ENCODE measurements around the gene RBM28. TPM values are rescaled to one million over a fixed set of nuclear protein-coding genes. Genes with fewer than 3 reads are reported as not detected.

Gene RBM28
- total RNA-seq, 1 experiment from 2014 or later: 28.8 TPM

GRCh38 chr7:128271942-128272481 lies 71.7 kb downstream of the RBM28 start:
- H4K20me1 ChIP-seq (ENCODE audit: insufficient read depth, low read depth, low read length): no peaks in the 10 kb centered on the region; the same call in 1 of the 2 replicates
- H3K9ac ChIP-seq (ENCODE audit: low read length): no peak overlapping the region
- no peaks in the 10 kb centered on the region for H3K9me2 ChIP-seq (replicated peaks; ENCODE audit: insufficient read depth, low read length)
- no peaks in the 10 kb centered on the region for H3K79me2 ChIP-seq (ENCODE audit: low read length)
- DNase-seq: no peak
- no peaks in the 10 kb centered on the region for H3K36me3 ChIP-seq (ENCODE audit: insufficient read depth, low read length)
- no peak overlapping the region for H3K4me2 ChIP-seq (ENCODE audit: low read depth, low read length, poor library complexity, severe bottlenecking)
- no peak overlapping the region for H3K27ac ChIP-seq (ENCODE audit: low read length)
- no peaks in the 10 kb centered on the region for H3K9me3 ChIP-seq (ENCODE audit: low read length)
- H3K4me3 ChIP-seq (ENCODE audit: low read length): no peak overlapping the region
- no peak overlapping the region for H2AFZ ChIP-seq (ENCODE audit: low read length)
- H3K4me1 ChIP-seq (ENCODE audit: low read length): no peaks in the 10 kb centered on the region
- no peaks in the 10 kb centered on the region for H3K27me3 ChIP-seq (ENCODE audit: low read length)

- no peak for DNase-seq
- Histone ChIP-seq H3K4me2 (ENCODE audit: low read depth, low read length, poor library complexity, severe bottlenecking) (no peak overlapping the region), H3K4me1 (ENCODE audit: low read length) (no peaks in the 10 kb centered on the region), H3K27ac (ENCODE audit: low read length) (no peak overlapping the region), H3K36me3 (ENCODE audit: insufficient read depth, low read length) (no peaks in the 10 kb centered on the region), H2AFZ (ENCODE audit: low read length) (no peak overlapping the region), H3K9ac (ENCODE audit: low read length) (no peak overlapping the region), H3K27me3 (ENCODE audit: low read length) (no peaks in the 10 kb centered on the region), H3K79me2 (ENCODE audit: low read length) (no peaks in the 10 kb centered on the region), H4K20me1 (ENCODE audit: insufficient read depth, low read depth, low read length) (no peaks in the 10 kb centered on the region; the same call in 1 of the 2 replicates), H3K9me3 (ENCODE audit: low read length) (no peaks in the 10 kb centered on the region), H3K4me3 (ENCODE audit: low read length) (no peak overlapping the region), H3K9me2 (replicated peaks; ENCODE audit: insufficient read depth, low read length) (no peaks in the 10 kb centered on the region)
Measured at GRCh38 chr7:128271471-128271941, 72.2 kb downstream of the RBM28 start.

DNA sequence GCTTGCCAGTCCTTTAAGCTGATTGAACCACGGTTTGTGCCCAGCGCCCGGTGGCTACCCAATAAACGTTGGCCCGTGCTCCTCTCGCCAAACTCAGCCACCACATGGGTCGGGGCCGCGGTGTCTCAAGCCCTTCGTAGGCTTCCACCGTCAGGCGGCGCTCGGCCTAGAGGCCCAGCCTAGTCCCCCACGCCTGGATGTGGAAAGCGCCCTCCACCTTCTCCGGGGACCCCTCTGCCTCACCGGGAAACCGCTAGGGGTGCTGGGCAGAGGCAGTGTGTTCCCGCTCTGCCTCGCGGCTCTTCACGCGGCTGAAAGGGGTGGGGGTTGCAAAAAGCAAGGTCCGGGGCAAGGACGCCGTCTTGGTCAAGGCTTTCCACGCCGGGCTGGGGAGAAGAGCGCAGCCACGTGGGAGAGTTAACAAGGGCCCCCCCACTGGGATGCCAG lies 72.9 kb downstream of the RBM28 start:
- Histone ChIP-seq H3K36me3 (ENCODE audit: insufficient read depth, low read length) (no peaks in the 10 kb centered on the region), H3K9me2 (replicated peaks; ENCODE audit: insufficient read depth, low read length) (no peaks in the 10 kb centered on the region), H3K79me2 (ENCODE audit: low read length) (no peaks in the 10 kb centered on the region), H3K4me3 (ENCODE audit: low read length) (no peak overlapping the region), H3K27ac (ENCODE audit: low read length) (no peak overlapping the region), H3K4me2 (ENCODE audit: low read depth, low read length, poor library complexity, severe bottlenecking) (no peak overlapping the region), H3K4me1 (ENCODE audit: low read length) (no peaks in the 10 kb centered on the region), H3K9ac (ENCODE audit: low read length) (no peak overlapping the region), H3K27me3 (ENCODE audit: low read length) (no peaks in the 10 kb centered on the region), H3K9me3 (ENCODE audit: low read length) (no peaks in the 10 kb centered on the region), H4K20me1 (ENCODE audit: insufficient read depth, low read depth, low read length) (no peaks in the 10 kb centered on the region; the same call in 1 of the 2 replicates), H2AFZ (ENCODE audit: low read length) (no peak overlapping the region)
- DNase-seq: no peak

GRCh38 chr7:128268233-128268632 lies 75.5 kb downstream of the RBM28 start:
- Histone ChIP-seq H3K9me3 (ENCODE audit: low read length) (no peaks in the 10 kb centered on the region), H3K36me3 (ENCODE audit: insufficient read depth, low read length) (no peaks in the 10 kb centered on the region), H3K4me2 (ENCODE audit: low read depth, low read length, poor library complexity, severe bottlenecking) (no peak overlapping the region), H3K27me3 (ENCODE audit: low read length) (no peaks in the 10 kb centered on the region), H3K27ac (ENCODE audit: low read length) (no peak overlapping the region), H4K20me1 (ENCODE audit: insufficient read depth, low read depth, low read length) (no peaks in the 10 kb centered on the region; the same call in 1 of the 2 replicates), H3K9ac (ENCODE audit: low read length) (no peak overlapping the region), H3K4me3 (ENCODE audit: low read length) (no peak overlapping the region), H3K9me2 (replicated peaks; ENCODE audit: insufficient read depth, low read length) (no peaks in the 10 kb centered on the region), H3K4me1 (ENCODE audit: low read length) (no peaks in the 10 kb centered on the region), H2AFZ (ENCODE audit: low read length) (no peak overlapping the region), H3K79me2 (ENCODE audit: low read length) (no peaks in the 10 kb centered on the region)
- DNase-seq: no peak

GRCh38 chr7:128267595-128267924 lies 76.1 kb downstream of the RBM28 start:
- no peaks in the 10 kb centered on the region; the same call in 1 of the 2 replicates for H4K20me1 ChIP-seq (ENCODE audit: insufficient read depth, low read depth, low read length)
- H3K9me2 ChIP-seq (replicated peaks; ENCODE audit: insufficient read depth, low read length): no peaks in the 10 kb centered on the region
- no peak overlapping the region for H3K27ac ChIP-seq (ENCODE audit: low read length)
- H3K9ac ChIP-seq (ENCODE audit: low read length): no peak overlapping the region
- no peak for DNase-seq
- no peaks in the 10 kb centered on the region for H3K36me3 ChIP-seq (ENCODE audit: insufficient read depth, low read length)
- H3K4me3 ChIP-seq (ENCODE audit: low read length): no peak overlapping the region
- no peaks in the 10 kb centered on the region for H3K27me3 ChIP-seq (ENCODE audit: low read length)
- H3K4me1 ChIP-seq (ENCODE audit: low read length): no peaks in the 10 kb centered on the region
- H2AFZ ChIP-seq (ENCODE audit: low read length): no peak overlapping the region
- H3K9me3 ChIP-seq (ENCODE audit: low read length): no peaks in the 10 kb centered on the region
- H3K4me2 ChIP-seq (ENCODE audit: low read depth, low read length, poor library complexity, severe bottlenecking): no peak overlapping the region
- H3K79me2 ChIP-seq (ENCODE audit: low read length): no peaks in the 10 kb centered on the region

DNA sequence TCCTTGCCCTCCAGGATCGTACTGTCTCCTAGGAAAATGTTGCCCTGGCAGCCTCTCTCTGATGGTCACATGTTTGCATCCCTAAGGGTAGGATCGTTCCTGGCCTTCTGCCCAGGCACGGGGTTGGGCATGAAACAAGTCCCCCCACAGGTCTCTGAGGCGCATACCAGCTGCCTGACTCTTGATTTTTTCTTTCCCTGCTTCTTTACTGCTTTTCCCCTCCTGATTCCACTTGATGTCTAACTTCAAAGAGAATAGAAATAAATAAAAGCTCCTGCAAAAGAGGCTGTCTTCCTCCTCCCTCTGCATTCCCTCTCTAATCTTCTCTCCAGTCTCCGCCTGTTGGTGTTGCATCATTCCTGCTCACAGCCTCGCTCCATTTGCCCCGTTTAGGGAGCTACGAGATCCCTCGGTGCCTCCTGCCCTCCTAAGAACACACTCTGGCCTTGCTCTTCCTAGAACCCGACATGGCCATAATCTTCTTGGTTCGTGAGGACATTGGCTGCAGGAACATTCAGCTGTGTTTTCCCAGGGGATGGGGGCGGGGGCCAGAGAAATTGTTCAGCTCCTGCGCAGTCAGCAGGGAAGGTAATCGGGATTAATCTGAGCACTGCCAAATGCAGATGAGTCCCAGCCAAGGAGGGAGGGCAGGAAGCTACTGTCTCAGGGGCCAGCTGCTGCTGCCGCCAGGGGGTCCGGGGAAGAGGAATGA lies 76.7 kb downstream of the RBM28 start:
- Histone ChIP-seq H3K4me3 (ENCODE audit: low read length) (no peak overlapping the region), H3K9ac (ENCODE audit: low read length) (no peak overlapping the region), H3K79me2 (ENCODE audit: low read length) (no peaks in the 10 kb centered on the region), H3K9me3 (ENCODE audit: low read length) (no peaks in the 10 kb centered on the region), H3K4me1 (ENCODE audit: low read length) (no peaks in the 10 kb centered on the region), H2AFZ (ENCODE audit: low read length) (no peak overlapping the region), H3K4me2 (ENCODE audit: low read depth, low read length, poor library complexity, severe bottlenecking) (no peak overlapping the region), H4K20me1 (ENCODE audit: insufficient read depth, low read depth, low read length) (no peaks in the 10 kb centered on the region), H3K27me3 (ENCODE audit: low read length) (no peaks in the 10 kb centered on the region), H3K27ac (ENCODE audit: low read length) (no peak overlapping the region), H3K36me3 (ENCODE audit: insufficient read depth, low read length) (no peaks in the 10 kb centered on the region), H3K9me2 (replicated peaks; ENCODE audit: insufficient read depth, low read length) (no peaks in the 10 kb centered on the region)
- no peak for DNase-seq

GRCh38 chr7:128266529-128266882 lies 77.2 kb downstream of the RBM28 start:
- H3K9me2 ChIP-seq (replicated peaks; ENCODE audit: insufficient read depth, low read length): no peaks in the 10 kb centered on the region
- H2AFZ ChIP-seq (ENCODE audit: low read length): no peak overlapping the region
- no peak for DNase-seq
- no peaks in the 10 kb centered on the region for H3K9me3 ChIP-seq (ENCODE audit: low read length)
- no peaks in the 10 kb centered on the region for H3K36me3 ChIP-seq (ENCODE audit: insufficient read depth, low read length)
- no peaks in the 10 kb centered on the region for H3K27me3 ChIP-seq (ENCODE audit: low read length)
- H3K4me1 ChIP-seq (ENCODE audit: low read length): no peaks in the 10 kb centered on the region
- H3K9ac ChIP-seq (ENCODE audit: low read length): no peak overlapping the region
- H3K4me2 ChIP-seq (ENCODE audit: low read depth, low read length, poor library complexity, severe bottlenecking): no peak overlapping the region
- H3K4me3 ChIP-seq (ENCODE audit: low read length): no peak overlapping the region
- no peaks in the 10 kb centered on the region for H3K79me2 ChIP-seq (ENCODE audit: low read length)
- no peak overlapping the region for H3K27ac ChIP-seq (ENCODE audit: low read length)
- no peaks in the 10 kb centered on the region for H4K20me1 ChIP-seq (ENCODE audit: insufficient read depth, low read depth, low read length)

DNA sequence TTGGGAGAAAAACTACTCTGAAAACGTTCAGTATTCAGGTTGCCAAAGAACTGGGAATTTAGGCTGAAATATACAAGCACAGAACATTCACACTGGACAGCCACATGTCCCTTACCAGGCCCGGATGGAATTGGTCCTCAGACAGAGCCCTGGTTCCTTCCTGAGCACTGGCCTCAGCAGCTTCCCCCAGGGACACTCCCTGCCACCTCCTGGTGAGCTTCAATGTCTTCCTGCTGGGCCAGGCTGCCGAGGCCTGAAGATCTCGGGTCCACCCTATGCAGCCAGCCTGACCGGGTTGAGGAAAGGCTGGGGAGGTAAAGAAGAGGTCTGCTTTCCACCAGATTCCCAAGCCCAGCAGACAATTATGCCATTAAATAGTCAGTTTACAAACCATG lies 77.8 kb downstream of the RBM28 start:
- H3K27me3 ChIP-seq (ENCODE audit: low read length): no peaks in the 10 kb centered on the region
- H3K9me3 ChIP-seq (ENCODE audit: low read length): no peaks in the 10 kb centered on the region
- H3K4me3 ChIP-seq (ENCODE audit: low read length): no peak overlapping the region
- H3K27ac ChIP-seq (ENCODE audit: low read length): no peak overlapping the region
- no peak overlapping the region for H2AFZ ChIP-seq (ENCODE audit: low read length)
- no peaks in the 10 kb centered on the region for H3K4me1 ChIP-seq (ENCODE audit: low read length)
- no peak overlapping the region for H3K9ac ChIP-seq (ENCODE audit: low read length)
- no peaks in the 10 kb centered on the region for H3K79me2 ChIP-seq (ENCODE audit: low read length)
- H4K20me1 ChIP-seq (ENCODE audit: insufficient read depth, low read depth, low read length): no peaks in the 10 kb centered on the region
- no peaks in the 10 kb centered on the region for H3K9me2 ChIP-seq (replicated peaks; ENCODE audit: insufficient read depth, low read length)
- no peak overlapping the region for H3K4me2 ChIP-seq (ENCODE audit: low read depth, low read length, poor library complexity, severe bottlenecking)
- no peaks in the 10 kb centered on the region for H3K36me3 ChIP-seq (ENCODE audit: insufficient read depth, low read length)
- DNase-seq: no peak
